Endothelial cell of umbilical vein (primary cell): Measurements from ENCODE around the gene PSTPIP1. TPM values are rescaled to one million over a fixed set of nuclear protein-coding genes. Genes with fewer than 3 reads are reported as not detected.
A peak's percentile ranks its signal among the peaks of the same experiment; 100 is the strongest.

Experiments used
- BruUV-seq: library from RNA; stranded (reverse); fragments of 400-500 nt; replicated peaks from 2 replicates; lab custom pipeline; 2021; lab: Mats Ljungman, UMichigan
- CTCF ChIA-PET: fragments of 300-600, 350-600 bp; sonication (Branson Sonifier 250); formaldehyde crosslinking; loops from one replicate; lab custom pipeline; 2021; ENCODE audit warnings: antibody characterized with exemption, inconsistent platforms; lab: Charles Lee
- POLR2A ChIA-PET: fragments of 300-600, 350-600 bp; sonication (Branson Sonifier 250); formaldehyde crosslinking; loops from one replicate; lab custom pipeline; 2021; ENCODE audit warnings: antibody characterized with exemption, inconsistent platforms; lab: Charles Lee
- DNase-seq: peaks from one replicate; pipeline ENCODE4 v3.0.0-alpha.2; 2011; ENCODE audit warnings: low read depth, low spot score
- FAIRE-seq: peaks from 2 replicates; lab custom pipeline; 2011; peaks lifted over from hg19 to GRCh38; lab: Jason Lieb, UNC
- H2AFZ ChIP-seq: 2 replicates; pipeline ENCODE4 v1.6.0; 2012; ENCODE audit warnings: low read depth, low read length, control low read depth, inconsistent platforms
- H3K27ac ChIP-seq: 2 replicates; pipeline ENCODE4 v1.5.1; 2011; ENCODE audit warnings: low read depth, mild to moderate bottlenecking, control low read depth, low read length, moderate library complexity; ENCODE audit not compliant: insufficient read depth
- H3K27me3 ChIP-seq, 2 experiments: 2 replicates each; pipeline versions ENCODE4 v1.6.0 to v1.6.1; 2011; ENCODE audit warnings: low read length in 2 of 2, mixed read lengths in 1 of 2; ENCODE audit not compliant: control insufficient read depth in 2 of 2, insufficient read depth in 2 of 2
- H3K36me3 ChIP-seq, 2 experiments: 2 replicates in 1 of 2; 3 replicates in 1 of 2; pipeline ENCODE4 v1.5.1; 2011; ENCODE audit warnings: low read length in 2 of 2, mild to moderate bottlenecking in 1 of 2, moderate library complexity in 1 of 2; ENCODE audit not compliant: control insufficient read depth in 2 of 2, insufficient read depth in 2 of 2; ENCODE audit errors: extremely low read depth in 1 of 2
- H3K4me1 ChIP-seq: 3 replicates; pipeline ENCODE4 v1.5.1; 2011; ENCODE audit warnings: mild to moderate bottlenecking, low read length; ENCODE audit not compliant: control insufficient read depth, insufficient read depth; ENCODE audit errors: extremely low read depth
- H3K4me2 ChIP-seq: 2 replicates; pipeline ENCODE4 v1.6.1; 2011; ENCODE audit warnings: low read length, control low read depth, mixed read lengths; ENCODE audit not compliant: insufficient read depth
- H3K4me3 ChIP-seq, 3 experiments: fragments of 200-600 bp in 1 of 3; sonication (generic), shearing (Covaris generic) in 1 of 3; replicated peaks in 1 of 3; 2 replicates each; pipeline ENCODE4 v1.5.1; 2011 to 2016; ENCODE audit warnings: control low read depth in 3 of 3, low read length in 3 of 3, mild to moderate bottlenecking in 2 of 3, inconsistent platforms in 1 of 3, low read depth in 1 of 3, moderate library complexity in 1 of 3; ENCODE audit not compliant: insufficient read depth in 1 of 3
- H3K79me2 ChIP-seq: 2 replicates; pipeline ENCODE4 v1.6.0; 2012; ENCODE audit warnings: low read length, inconsistent platforms; ENCODE audit not compliant: control insufficient read depth, insufficient read depth
- H3K9ac ChIP-seq: replicated peaks from 2 replicates; pipeline ENCODE3; 2011; ENCODE audit warnings: low read length, control low read depth; ENCODE audit not compliant: insufficient read depth; ENCODE audit errors: extremely low read depth
- H3K9me1 ChIP-seq: replicated peaks from 3 replicates; pipeline ENCODE4 v1.6.0; 2011; ENCODE audit warnings: mild to moderate bottlenecking, low read length; ENCODE audit not compliant: control insufficient read depth, insufficient read depth; ENCODE audit errors: extremely low read depth
- H3K9me3 ChIP-seq: replicated peaks from 2 replicates; pipeline ENCODE4 v1.5.1; 2012; ENCODE audit warnings: low read length, inconsistent platforms; ENCODE audit not compliant: control insufficient read depth, insufficient read depth
- H4K20me1 ChIP-seq: replicated peaks from 2 replicates; pipeline ENCODE3; 2011; ENCODE audit warnings: mild to moderate bottlenecking, low read length; ENCODE audit not compliant: control insufficient read depth, insufficient read depth; ENCODE audit errors: extremely low read depth
- EZH2 ChIP-seq: IDR thresholded peaks from 2 replicates; pipeline ENCODE4 v1.6.1; 2012; ENCODE audit warnings: borderline replicate concordance, low read depth, mild to moderate bottlenecking, moderate library complexity, low read length, inconsistent platforms; ENCODE audit not compliant: severe bottlenecking
- FOS ChIP-seq: IDR thresholded peaks from 2 replicates; pipeline ENCODE4 v1.6.1; 2011; ENCODE audit warnings: mild to moderate bottlenecking, low read length, moderate library complexity, borderline replicate concordance; ENCODE audit not compliant: insufficient read depth
- MYC ChIP-seq: IDR thresholded peaks from one replicate; pipeline ENCODE4 v1.6.1; 2011; ENCODE audit warnings: mild to moderate bottlenecking, low read depth, low read length
- POLR2AphosphoS5 ChIP-seq: IDR thresholded peaks from 2 replicates; pipeline ENCODE4 v1.6.1; 2012; ENCODE audit warnings: low read depth, mild to moderate bottlenecking, control low read depth, low read length, moderate library complexity; ENCODE audit not compliant: insufficient read depth
- dilution Hi-C: fragments of 300-500 bp; cut with MboI; formaldehyde crosslinking; loops from one replicate; pipeline ENCODE4 v1.15.0; 2019; ENCODE audit warnings: low sequenced_read_pairs; ENCODE audit not compliant: extremely low pct_ligation_motif_present
- intact Hi-C: fragments of 100-400 bp; cut with micrococcal nuclease; formaldehyde crosslinking; loops from one replicate; pipeline ENCODE4 v1.10.0; 2022
- polyA plus RNA-seq, 4 experiments: library from polyadenylated mRNA; depleted of rRNA in 3 of 4; stranded (reverse) in 3 of 4; unstranded in 1 of 4; fragments of >200 nt; gene quantifications; 2 replicates each; pipeline versions ENCODE4 v1.2.1 to v1.2.3, GENCODE V29; 2011 to 2012; ENCODE audit warnings: missing spikeins in 1 of 4
- total RNA-seq: library from RNA; stranded (reverse); gene quantifications from 2 replicates; pipeline ENCODE4 v1.2.3, GENCODE V29; 2021
- TF ChIP-seq, protein P1 (sequence below): IDR thresholded peaks from 2 replicates; pipeline ENCODE4 v1.6.1; 2011; ENCODE audit not compliant: insufficient read depth, insufficient read length
- TF ChIP-seq, protein P2 (sequence below), 2 donors: IDR thresholded peaks; 1 replicate in 1 of 2; 2 replicates in 1 of 2; pipeline ENCODE4 v1.5.1; 2011; ENCODE audit warnings: low read length in 2 of 2, mild to moderate bottlenecking in 2 of 2, moderate library complexity in 2 of 2, control low read depth in 1 of 2, inconsistent platforms in 1 of 2, low read depth in 1 of 2; ENCODE audit not compliant: insufficient read depth in 1 of 2; ENCODE audit errors: extremely low read depth in 1 of 2

The PSTPIP1 gene
- total and polyA plus RNA-seq, 2 donors (not counting 3 experiments of a cell fraction or from before 2014, with no cell fraction given) = not detected

DNA sequence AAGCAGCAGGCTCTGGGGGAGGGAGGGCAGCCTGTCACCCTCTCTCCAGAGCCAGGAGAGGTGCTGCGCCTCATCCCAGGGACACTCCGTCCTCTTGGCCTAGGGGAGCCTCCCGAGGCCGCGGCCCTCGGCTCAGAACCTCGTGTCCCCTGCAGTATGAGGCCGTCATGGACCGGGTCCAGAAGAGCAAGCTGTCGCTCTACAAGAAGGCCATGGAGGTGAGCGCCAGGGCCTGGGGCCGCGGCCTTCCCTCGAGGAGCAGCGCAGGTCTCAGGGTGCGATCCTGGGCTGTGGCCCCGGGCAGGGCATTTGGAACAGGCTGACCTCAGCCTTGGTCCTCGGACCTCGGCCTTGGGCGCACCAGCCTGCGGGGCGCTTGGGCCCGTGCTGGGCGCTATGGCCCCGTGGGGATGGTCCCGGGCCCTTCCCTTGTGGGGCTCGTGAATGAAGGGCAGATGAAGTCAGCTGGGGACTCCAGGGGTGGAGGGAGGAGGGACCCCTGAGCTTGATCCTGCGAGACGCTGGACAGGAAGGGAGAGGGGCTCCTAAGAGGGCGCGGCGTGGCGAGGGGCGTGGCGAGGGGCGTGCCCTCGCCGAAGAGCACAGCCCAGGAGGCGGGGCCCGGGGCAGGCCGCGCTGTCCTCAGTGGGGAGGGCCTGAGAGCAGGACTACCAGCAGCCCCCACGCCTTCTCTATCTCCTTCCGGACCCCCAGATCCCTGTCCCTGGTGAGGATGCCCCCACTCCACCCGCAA, 32.9 kb downstream of the PSTPIP1 start:
- Histone ChIP-seq H3K4me3 (peak overlapping the region in 2 of 3 experiments; percentile 23 to 30), H3K4me2 (peak overlapping the region; percentile 43)
- intact Hi-C loops = no loop called here

More for the DNA sequence above, 32.9 kb downstream of the PSTPIP1 start:
- POLR2A ChIA-PET = no interaction called here
- FAIRE-seq = peak; percentile 8
- TF ChIP-seq FOS (no peak), POLR2AphosphoS5 (no peak), MYC (no peak), EZH2 (no peak)
- TF ChIP-seq, protein P1, sequence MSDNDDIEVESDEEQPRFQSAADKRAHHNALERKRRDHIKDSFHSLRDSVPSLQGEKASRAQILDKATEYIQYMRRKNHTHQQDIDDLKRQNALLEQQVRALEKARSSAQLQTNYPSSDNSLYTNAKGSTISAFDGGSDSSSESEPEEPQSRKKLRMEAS = no peak
- TF ChIP-seq, protein P2, sequence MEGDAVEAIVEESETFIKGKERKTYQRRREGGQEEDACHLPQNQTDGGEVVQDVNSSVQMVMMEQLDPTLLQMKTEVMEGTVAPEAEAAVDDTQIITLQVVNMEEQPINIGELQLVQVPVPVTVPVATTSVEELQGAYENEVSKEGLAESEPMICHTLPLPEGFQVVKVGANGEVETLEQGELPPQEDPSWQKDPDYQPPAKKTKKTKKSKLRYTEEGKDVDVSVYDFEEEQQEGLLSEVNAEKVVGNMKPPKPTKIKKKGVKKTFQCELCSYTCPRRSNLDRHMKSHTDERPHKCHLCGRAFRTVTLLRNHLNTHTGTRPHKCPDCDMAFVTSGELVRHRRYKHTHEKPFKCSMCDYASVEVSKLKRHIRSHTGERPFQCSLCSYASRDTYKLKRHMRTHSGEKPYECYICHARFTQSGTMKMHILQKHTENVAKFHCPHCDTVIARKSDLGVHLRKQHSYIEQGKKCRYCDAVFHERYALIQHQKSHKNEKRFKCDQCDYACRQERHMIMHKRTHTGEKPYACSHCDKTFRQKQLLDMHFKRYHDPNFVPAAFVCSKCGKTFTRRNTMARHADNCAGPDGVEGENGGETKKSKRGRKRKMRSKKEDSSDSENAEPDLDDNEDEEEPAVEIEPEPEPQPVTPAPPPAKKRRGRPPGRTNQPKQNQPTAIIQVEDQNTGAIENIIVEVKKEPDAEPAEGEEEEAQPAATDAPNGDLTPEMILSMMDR (IDR thresholded peaks at IDR 0.05; ENCODE audit: extremely low read depth in 1 of 2, insufficient read depth in 1 of 2, low read depth in 1 of 2, low read length in 2 of 2) = no peak
- DNase-seq = peak; percentile 18
- no peak overlapping the region for H3K9ac ChIP-seq
- dilution Hi-C loops = no loop called here
- H2AFZ ChIP-seq = peak overlapping the region; percentile 87
- no TSS peak for BruUV-seq
- no peaks in the 10 kb centered on the region for H3K79me2 ChIP-seq
- no peaks in the 10 kb centered on the region for H3K9me3 ChIP-seq
- no peak overlapping the region for H3K27ac ChIP-seq
- no peaks in the 10 kb centered on the region for H3K9me1 ChIP-seq
- H3K36me3 ChIP-seq = no peaks in the 10 kb centered on the region
- no peaks in the 10 kb centered on the region for H3K27me3 ChIP-seq
- peaks cover 3% of the 10 kb centered on the region for H3K4me1 ChIP-seq
- CTCF ChIA-PET = interaction anchor here (1.5 to 1.9 kb wide), 3 partner anchors 54 to 516 kb away, joined by 5 to 16 read pairs (median 5); no protein-coding TSS in a partner anchor
- H4K20me1 ChIP-seq = no peaks in the 10 kb centered on the region
